K562 (cell line): ENCODE data around the gene DCAF16.

Source experiments
- FOXM1 ChIP-seq, 2 experiments: fragments of 450-650 bp in 1 of 2; sonication (generic) in 1 of 2; formaldehyde crosslinking in 1 of 2; IDR thresholded peaks; 2 replicates each; pipeline versions ENCODE4 v1.6.1 to v1.9.0; 2017 to 2022; ENCODE audit warnings: low read depth in 2 of 2, mild to moderate bottlenecking in 2 of 2, missing genetic modification reagents in 1 of 2, moderate library complexity in 1 of 2
- ZNF384 ChIP-seq: IDR thresholded peaks from 2 replicates; pipeline ENCODE4 v1.6.1; 2012; ENCODE audit warnings: low read depth, low read length, improper control_type of control experiment

GRCh38 chr4:17851959-17852358 is 41.4 kb upstream of the DCAF16 start:
- no peak for TF ChIP-seq ZNF384
- no peak for TF ChIP-seq FOXM1 (IDR thresholded peaks at IDR 0.05; ENCODE audit: low read depth)
- TF ChIP-seq FOXM1 (CRISPR knock-in tag; IDR thresholded peaks at IDR 0.05; ENCODE audit: low read depth) = no peak
